GM19351 (cell line): Measurements from ENCODE around the gene PGF.

Source experiments
- ATAC-seq: cut with Tn5 transposase; IDR thresholded peaks from one replicate; pipeline ENCODE4 v1.9.1; 2021; ENCODE audit warnings: mild to moderate bottlenecking, moderate library complexity; ENCODE audit not compliant: unreplicated experiment

PGF gene

DNA sequence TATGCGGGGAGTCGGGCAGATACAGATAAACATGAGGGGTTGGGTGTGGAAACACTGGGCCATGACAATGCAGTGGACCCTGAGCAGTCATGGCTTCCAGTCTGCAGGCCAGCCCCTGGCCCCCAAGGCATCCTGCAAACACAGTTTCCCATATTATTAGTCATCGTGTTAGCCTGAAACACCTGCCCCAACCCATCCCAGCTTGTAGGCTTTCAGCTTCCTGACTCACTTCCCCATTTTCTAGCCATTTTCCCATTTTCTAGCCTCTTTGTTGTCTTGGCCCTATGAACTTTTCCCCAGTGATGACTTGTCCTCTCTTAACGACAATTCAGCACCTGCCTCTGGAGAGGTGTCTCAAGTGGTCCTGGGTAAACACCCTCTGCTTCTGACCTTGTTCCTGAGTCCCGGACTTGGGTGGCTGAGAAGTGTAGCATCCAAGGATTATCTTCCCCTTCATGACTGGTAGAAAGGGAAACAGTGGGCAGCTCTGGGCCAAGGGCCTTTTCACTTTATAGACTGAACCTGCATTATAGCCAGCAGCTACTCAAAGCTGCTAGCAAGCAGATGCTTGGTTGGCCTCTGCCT is 4.3 kb upstream of the PGF start:
- ATAC-seq: no peak

DNA sequence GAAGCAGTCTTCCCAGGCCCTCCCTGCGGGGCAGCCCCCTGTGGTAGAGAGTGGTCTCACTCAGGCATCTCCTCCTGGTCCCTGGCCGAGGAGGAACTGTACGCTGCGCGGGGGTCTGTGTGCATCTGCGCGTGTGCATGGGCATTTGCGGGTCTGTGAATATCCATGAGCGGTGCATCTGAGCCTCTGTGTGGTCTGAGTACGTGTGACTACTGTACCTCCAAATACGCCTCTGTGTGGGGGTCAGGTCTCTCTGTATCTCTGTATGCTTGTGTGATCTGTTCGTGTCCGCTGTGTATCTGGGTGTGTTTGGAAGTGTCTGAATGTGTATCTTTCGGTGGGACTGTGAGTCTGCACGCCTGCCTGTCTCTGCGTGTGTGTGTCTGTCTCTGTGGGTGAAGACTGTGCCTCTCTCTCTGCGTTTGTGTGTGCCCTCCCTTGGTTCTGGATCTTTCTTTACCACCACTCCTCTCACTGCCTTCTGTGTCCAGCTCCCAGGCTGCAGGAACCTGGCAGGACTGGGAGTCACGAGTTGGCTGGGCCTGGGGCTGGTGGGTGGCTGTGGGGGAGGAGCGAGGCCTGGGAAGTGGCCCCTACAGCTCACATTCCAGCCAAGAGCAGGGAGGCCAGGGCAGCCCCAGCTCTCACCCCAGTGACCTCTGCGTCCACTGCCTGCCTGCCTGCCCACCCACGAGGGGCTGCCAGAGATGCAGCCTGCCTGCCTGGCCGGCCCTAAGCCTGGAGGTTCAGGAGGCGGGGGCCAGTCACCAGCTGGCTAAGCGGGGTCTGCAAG is 1.1 kb upstream of the PGF start:
- ATAC-seq: no peak

DNA sequence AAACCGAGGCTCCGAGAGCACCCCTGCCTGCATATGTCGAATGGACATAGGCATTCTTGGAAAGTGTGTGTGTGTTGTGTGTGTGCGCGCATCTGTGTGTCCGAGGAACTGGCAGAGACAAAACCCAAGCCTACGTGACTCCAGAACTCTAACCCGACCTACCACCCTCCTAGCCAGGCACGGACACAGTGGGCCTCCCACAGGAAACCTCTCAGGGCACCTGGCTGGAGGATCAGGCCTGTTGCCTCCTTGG is 556 bp upstream of the PGF start:
- ATAC-seq: no peak

DNA sequence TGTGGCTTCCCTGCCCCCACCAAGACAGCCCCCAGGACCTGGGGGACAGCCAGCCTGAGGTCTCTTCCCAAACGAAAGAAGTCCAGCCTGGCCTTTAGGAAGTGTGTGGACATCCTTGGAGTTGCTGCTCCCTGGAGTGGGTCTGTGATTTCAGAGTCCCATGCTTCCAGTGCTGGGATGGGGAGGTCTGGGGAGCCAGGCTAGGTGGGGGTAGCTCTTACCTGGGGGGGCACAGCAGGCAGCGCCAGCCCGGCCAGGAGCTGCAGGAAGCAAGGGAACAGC is 509 bp downstream of the PGF start:
- no peak for ATAC-seq

DNA sequence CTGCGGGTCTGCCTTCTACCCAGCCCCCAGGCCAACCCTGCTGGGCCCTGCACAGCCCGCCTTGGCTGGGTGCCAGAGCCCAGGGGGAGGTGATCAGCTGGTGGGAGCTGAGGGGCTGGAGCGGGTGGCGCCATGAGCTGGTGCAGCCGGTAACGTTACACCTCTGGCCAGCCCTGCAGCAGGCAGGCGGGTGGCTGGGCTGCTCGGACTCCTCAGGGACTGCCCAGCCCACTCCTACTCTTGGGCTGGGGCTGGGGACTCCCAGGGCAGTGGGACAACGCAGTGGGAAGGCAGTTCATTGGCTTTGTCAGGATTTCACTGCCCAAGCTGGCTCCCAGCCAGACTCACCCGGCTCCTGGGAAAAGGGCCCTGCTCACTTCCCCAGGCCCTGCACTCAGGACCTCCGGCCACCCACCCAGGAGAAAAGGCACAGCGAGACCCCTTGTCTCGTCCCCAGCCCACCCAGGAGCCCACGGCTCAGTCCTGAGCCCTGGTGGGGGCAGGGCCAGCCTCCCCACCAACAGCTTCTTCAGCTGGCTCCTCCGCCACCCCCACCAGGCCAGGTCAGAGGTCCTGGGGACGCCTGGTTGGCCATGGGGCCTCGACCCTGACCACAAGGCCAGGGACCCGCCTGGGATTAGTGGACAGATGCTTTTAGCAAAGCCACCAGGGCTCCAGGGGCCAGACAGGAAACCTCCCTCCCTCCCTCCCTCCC is 1.0 kb downstream of the PGF start:
- ATAC-seq: no peak

DNA sequence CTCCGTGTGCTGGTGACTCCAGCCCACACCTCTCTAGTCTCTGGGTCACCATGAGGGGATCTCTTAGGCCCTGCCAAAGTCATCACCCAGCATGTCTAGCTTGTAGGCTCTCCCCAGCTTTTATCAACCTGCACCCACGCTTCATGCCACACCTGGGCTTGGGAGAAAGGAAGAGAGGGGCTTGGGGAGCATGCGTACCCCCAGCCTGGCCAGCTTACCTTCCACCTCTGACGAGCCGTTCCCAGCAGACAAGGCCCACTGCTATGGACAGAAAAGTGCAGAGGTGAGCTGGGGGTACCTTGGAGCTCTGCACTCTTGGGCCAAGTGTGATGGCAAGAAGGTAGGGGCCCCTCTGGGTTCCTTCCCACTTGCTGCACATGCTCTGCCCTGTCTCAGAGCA is 1.7 kb downstream of the PGF start:
- no peak for ATAC-seq

DNA sequence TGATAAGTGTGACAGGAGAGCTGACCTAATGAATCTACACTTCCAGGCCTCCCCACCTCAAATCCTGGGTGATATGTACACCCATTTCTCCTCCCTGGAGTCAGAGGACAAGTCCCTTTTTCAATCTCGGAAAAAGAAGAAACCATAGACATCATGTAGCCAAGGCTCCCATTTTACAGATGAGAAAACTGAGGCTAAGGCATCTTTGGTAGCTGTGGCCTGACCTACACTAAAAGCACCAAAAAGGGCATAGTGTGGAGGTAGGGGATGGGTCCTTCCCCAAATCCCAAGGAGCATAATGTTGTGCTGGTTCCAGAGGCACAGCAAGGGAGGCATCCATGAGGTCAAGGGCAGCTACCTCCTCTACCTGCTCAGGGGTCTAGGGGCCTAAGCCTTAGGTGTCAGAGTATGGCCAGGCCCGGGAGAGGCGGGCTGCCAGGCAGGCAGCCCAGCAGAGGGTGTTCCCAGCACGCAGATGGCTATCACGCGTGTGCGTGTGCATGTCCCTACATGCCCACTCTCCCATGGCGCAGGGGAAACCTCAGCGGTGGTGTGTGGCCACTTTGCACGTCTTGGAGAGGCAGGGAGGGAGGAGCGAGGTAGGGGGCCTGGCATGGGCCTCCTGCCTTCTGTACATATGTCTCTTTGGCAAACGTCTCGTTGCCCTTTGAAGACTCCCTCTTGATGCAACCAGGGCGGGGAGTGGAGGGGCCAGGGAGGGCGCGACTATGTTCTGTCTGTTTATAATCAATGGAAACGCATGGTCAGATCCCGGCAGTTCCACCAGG is 2.5 kb downstream of the PGF start:
- no peak for ATAC-seq

DNA sequence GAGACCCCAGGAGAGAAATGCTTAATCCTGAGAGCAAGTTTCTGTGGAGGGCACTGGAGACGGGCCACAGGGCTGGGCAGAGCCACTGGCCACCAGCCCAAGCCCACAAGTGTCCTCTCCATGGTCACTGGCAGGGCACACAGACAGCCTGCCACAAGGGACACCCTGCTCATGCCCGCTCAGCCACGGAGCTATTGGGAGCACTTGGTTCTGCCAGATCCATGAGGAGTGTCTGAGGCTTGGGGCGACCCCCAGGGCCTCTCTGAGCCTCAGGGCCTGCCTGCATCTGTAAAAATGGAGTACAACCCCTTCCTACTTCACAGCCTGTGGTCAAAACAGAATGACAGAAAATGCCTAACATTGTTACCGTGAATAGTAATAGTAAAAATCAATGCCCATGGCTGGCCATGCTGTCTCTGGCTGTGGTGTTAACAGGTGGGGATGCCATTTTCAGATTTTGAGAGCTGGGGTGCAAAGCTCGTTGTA is 3.2 kb downstream of the PGF start:
- ATAC-seq: no peak

DNA sequence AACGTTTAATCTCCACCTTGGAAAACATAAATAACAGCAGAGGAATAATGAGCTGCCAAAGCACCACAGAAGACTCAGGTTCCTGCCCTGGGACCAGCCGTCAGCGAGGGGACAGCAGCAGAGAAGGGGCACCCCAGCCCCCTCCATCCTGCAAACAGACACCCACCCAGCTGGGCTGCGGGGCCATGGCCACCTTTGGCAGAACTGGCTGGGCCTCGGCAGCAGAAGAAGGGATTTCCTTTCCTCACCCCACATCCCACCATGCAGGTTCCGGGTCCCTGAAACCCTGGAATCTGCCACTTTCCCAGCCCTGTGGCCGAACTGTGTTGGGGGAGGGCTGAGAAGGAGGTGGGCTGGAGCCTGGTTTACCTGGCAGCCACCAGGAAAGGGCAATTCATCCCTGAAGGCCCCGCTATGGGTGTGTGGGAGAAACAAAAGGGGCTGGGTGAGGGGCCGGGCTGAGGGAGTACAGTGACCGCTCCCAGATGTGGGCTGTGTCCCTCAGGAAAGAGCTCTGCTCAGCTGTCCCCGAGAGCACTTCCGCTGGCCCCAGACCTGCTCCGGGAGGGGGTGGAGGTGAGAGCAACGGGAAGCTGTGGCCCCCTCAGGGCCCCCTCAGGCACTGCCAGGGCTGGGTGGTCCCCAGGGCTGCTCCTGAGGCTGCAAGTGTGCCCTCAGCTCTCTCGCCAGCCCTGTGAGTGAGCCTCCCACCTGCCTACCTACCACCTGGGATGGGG is 3.8 kb downstream of the PGF start:
- ATAC-seq: no peak

DNA sequence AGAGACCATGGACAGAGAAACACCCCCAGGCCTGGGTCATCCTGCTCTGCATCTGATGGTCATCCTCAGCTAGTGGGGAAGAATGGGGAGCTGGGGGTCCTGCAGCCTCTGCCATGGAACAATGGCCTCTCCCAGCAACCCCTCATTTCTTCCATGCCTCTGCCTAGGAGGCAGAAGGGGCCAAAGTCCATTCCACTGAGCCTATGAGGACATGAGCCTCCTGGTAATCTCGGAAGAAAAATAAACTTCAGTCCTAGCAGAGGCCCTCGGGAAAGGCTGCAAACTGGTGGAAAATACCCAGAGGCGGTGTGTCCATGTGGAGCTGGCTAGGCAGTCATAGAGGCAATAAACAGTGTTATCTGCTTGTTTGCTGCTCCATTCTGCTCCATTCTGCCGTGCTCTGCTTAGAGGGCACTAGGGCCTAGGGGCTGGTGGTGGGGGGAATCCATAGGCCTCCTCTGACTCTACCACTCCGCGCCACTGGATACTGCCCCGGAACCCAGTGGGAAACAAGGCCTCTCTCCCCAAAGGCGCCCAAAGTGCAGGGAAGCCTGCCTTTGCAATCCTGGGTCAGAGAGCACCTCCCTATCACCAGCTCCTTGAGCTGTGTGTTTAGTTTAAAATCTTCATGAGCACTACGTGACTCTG is 4.5 kb downstream of the PGF start:
- ATAC-seq: no peak

DNA sequence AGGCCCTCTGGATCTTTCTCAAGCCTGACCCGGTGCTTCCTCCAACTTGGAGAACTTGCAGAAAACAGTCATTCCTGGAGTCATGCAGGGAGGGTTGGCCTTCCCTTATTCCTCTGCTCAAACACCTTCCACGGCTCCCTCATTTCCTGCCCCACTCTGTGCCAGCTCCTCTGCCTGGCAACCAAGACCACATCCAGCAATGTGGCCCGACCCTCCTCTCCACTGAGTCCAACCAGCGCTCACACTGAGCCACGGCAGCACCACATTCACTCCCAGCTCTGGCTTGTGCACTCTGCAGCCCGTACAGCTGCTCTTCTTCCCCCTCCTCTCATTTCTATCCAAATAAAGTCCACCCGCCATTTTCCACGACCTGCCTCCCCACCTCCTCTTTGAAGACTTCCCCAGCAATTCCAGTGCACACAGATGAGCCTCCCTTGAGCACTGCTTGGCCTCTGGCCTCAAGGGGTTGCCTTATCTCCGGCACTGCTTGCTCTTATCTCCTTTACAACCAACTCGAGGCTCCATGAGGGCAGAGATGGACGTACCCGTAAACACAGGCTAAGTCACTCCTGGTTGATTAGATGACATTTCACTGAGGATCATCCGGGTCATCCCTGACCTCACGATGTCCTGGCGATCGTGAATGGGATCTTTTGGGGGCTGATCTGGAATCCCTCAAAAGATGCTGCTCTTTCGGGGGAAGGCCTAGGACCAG is 5.4 kb downstream of the PGF start:
- ATAC-seq: no peak

DNA sequence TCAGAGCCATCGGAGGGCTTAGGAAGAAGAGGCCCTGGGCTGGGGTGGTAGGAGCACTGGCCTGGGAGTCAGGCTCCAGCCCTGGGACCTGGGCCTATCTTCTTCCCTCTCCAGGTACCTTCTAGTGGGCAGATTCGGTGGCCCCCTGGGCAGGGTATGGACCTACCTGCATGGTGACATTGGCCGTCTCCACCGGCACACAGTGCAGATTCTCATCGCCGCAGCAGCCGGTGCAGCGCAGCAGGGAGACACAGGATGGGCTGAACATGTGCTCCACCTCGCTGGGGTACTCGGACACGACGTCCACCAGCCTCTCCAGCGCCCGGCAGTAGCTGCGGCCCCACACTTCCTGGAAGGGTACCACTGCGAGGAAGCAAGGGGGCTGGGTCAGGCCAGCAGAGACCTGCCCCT is 6.2 kb downstream of the PGF start:
- no peak for ATAC-seq

DNA sequence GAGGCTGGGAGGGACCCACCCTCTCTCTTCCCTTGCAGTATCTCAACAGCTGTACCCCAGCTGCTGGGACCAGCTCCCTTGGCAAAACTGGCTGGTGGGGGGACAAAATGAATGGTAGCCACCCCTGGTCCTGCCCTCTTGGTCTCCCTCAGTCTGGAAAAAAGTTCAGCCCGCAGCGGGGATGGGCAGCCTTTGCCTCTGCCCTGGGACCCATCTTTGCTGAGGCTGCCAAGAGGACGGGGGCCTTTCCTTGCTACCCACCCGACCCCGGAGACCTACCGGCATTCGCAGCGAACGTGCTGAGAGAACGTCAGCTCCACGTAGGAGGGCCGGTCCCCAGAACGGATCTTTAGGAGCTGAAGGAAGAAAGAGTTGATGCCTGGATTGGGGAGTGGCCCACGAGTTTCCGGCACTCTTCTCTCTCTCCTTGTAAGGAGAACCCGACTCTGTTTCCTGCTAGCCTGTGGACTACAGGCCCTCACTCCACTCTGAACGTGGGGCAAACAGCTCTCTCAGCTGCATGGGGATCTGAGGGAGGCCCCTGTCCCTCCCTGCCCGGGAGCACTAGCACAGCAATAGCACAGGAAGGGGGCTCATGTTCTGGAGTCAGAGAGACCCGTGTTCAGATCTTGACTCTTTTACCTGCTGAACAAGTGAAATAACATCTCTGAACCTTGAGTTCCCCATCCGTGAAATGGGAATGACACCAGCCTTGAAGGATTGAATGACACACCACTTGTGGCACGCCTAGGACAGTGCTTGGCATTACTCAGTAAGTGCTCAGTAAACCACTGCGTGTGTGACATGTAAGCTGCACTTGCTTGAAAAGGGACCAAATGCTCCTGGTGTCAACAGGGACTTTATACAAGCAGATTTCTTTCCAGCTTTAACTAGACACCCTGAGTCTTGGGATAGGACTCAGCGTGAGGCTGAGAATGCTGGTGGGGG is 6.9 kb downstream of the PGF start:
- no peak for ATAC-seq

DNA sequence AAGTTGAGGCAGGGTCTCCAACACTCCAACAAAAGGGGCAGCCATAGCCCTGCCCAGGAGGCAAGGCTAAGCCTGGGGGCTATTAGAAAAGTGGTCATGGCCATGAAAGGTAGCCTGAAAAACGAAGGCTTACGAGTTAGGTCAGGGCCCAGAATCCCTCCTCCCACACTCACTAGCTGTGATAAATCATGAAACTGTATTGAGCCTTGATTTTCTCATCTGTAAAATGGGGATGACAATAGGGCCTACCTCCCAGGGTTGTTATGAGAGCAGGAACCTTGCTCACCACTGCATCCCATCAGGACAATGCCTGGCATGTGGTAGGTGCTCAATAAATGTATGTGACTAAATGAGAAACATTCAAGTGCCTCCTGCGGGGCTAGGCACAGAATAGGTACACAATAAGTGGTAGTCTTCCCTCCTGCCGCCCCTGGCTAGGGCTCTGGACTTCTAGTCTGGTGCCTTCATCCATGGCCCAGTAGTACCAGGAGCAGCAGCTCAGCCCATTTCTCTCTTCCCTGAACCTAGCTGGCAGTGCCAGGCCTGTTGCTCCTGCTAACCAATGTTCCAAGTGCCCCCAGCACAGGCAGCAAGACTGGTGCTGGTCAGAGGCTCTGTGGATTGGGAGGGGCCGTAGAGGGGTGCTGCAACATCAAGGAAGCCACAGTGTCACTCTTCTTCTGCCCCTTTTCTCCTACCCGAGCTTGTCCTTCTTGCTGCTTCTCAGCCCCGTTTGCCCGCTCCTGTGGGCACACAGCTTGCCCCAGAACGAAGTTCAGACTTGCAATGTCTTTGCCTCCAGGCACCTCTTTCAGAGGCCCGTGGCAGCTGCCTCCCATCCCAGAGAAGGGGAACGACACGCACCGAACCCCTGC is 7.8 kb downstream of the PGF start:
- ATAC-seq: no peak

DNA sequence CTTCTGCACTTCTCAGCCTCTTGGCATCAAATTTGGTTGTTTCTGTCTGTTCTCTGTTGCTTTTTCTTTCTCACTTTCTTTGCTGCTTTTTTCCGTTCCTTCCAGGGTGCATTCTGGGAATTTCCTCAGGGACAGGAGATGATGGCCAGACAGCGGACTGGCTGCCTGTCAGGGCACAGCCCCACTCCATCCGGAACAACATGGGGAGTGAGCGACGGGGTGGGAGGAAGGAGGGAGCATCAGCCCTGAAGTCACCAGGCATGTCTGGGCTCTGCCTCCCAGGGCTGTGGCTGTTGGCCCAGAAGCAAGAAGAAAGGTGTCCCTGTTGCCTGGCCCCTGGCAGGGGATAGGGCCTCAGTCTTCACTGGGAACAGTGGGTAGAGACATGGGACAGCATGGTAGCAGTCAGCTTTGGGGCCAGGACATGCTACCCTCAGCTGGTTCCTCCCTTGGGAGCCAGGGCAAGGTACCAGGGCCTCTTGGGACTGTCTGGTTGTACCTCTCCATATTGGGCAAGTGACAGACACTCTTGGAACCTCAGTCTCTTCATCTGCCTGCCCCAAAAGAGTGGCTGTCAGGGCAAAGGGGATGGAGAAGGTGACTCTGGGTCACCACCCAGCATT is 8.6 kb downstream of the PGF start:
- no peak for ATAC-seq

DNA sequence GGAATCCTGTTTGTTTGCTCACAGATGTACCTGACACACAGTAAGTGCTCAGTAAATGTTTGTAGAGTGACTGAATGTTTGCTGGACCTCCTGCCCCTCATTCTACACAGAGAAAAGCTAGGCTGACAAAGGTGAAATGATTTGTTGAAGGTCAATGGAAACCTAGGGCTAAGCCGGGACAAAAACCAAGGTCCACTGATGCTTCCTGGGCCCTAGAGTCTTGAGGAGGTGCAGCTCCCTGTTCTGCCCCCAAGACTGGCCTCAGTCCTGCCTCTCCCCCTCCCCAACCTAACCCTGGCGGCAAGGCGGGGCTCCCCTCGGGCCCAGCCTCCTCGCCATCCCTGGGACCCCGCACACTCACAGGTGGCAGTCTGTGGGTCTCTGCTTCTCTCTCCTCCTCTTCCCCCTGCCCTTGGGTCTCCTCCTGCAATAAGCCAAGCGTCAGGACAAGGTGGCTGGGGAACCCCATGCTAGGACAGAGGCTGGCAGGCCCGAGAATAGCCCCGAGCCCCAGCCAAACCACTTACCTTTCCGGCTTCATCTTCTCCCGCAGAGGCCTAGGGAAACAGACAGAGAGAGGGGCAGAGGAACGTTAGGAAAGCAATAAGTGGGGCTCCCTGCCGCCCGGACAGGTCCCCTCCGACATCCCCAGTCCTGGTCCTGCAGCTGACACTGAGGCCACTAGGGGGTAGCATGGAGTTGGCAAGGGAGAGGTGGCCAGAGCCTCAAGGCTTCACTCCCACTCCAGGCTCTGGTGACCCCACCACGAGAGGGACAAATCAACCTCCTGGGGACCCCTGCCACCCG is 9.3 kb downstream of the PGF start:
- ATAC-seq: peak; percentile 38
